H1 (cell line): ENCODE results near the gene ZFYVE1. TPM values are rescaled to one million over a fixed set of nuclear protein-coding genes. Genes with fewer than 3 reads are reported as not detected.

Experiments
- CTCF ChIA-PET: fragments of 300-600 bp; sonication (Branson Sonifier 250); formaldehyde crosslinking; loops from one replicate; lab custom pipeline; 2021; ENCODE audit not compliant: partially characterized antibody; lab: Charles Lee
- POLR2A ChIA-PET: fragments of 300-600 bp; sonication (Branson Sonifier 250); formaldehyde crosslinking; loops from one replicate; lab custom pipeline; 2021; ENCODE audit warnings: inconsistent platforms; ENCODE audit not compliant: partially characterized antibody; lab: Charles Lee
- DNase-seq, 2 experiments: peaks; one replicate each; pipeline versions ENCODE4 v3.0.0 to v3.0.0-alpha.2; 2010 to 2022; ENCODE audit warnings: low spot score in 2 of 2, low read depth in 1 of 2, mixed read lengths in 1 of 2
- FAIRE-seq: peaks from 2 replicates; lab custom pipeline; 2011; peaks lifted over from hg19 to GRCh38; lab: Jason Lieb, UNC
- H2AFZ ChIP-seq: 2 replicates; pipeline ENCODE4 v1.8.1; 2012; ENCODE audit warnings: low read length, inconsistent platforms
- H2AK5ac ChIP-seq: 2 replicates; pipeline ENCODE4 v1.6.1; 2013; ENCODE audit warnings: low read depth, low read length
- H2BK120ac ChIP-seq: replicated peaks from 2 replicates; pipeline ENCODE3; 2013; ENCODE audit warnings: low read depth, low read length, inconsistent platforms
- H2BK12ac ChIP-seq: 2 replicates; pipeline ENCODE4 v1.6.1; 2013; ENCODE audit warnings: low read depth, low read length
- H2BK15ac ChIP-seq: 2 replicates; pipeline ENCODE4 v1.6.1; 2013; ENCODE audit warnings: low read length
- H2BK20ac ChIP-seq: 2 replicates; pipeline ENCODE4 v1.6.1; 2013; ENCODE audit warnings: low read length
- H2BK5ac ChIP-seq: 2 replicates; pipeline ENCODE4 v1.6.1; 2013; ENCODE audit warnings: low read depth, low read length
- H3K14ac ChIP-seq: 2 replicates; pipeline ENCODE4 v1.6.1; 2013; ENCODE audit warnings: inconsistent platforms; ENCODE audit not compliant: insufficient read length
- H3K18ac ChIP-seq: 2 replicates; pipeline ENCODE4 v1.6.1; 2013; ENCODE audit warnings: low read length; ENCODE audit errors: extremely low read depth
- H3K23ac ChIP-seq: 2 replicates; pipeline ENCODE4 v1.6.1; 2013; ENCODE audit warnings: inconsistent platforms; ENCODE audit not compliant: insufficient read length
- H3K23me2 ChIP-seq: 2 replicates; pipeline ENCODE4 v1.6.1; 2013; ENCODE audit warnings: low read depth, low read length
- H3K27ac ChIP-seq: 2 replicates; pipeline ENCODE4 v1.6.1; 2011; ENCODE audit warnings: low read depth, low read length, inconsistent platforms
- H3K27me3 ChIP-seq, 4 experiments: replicated peaks in 1 of 4; 1 replicate in 1 of 4; 2 replicates in 3 of 4; pipeline versions ENCODE4 v1.6.1 to v1.8.1; 2011 to 2013; ENCODE audit warnings: low read length in 3 of 4, mild to moderate bottlenecking in 3 of 4, inconsistent platforms in 2 of 4, mixed read lengths in 2 of 4, moderate library complexity in 1 of 4; ENCODE audit not compliant: control insufficient read depth in 3 of 4, insufficient read depth in 3 of 4; ENCODE audit errors: extremely low read depth in 1 of 4
- H3K36me3 ChIP-seq, 4 experiments: 2 replicates each; pipeline versions ENCODE4 v1.6.1 to v1.8.1; 2011 to 2013; ENCODE audit warnings: mild to moderate bottlenecking in 4 of 4, low read length in 3 of 4, moderate library complexity in 2 of 4, control low read depth in 1 of 4, inconsistent platforms in 1 of 4; ENCODE audit not compliant: insufficient read depth in 4 of 4, control insufficient read depth in 2 of 4
- H3K4ac ChIP-seq: replicated peaks from 2 replicates; pipeline ENCODE3; 2013; ENCODE audit warnings: low read length, low read depth, mixed read lengths, inconsistent platforms; ENCODE audit not compliant: insufficient read length
- H3K4me1 ChIP-seq, 4 experiments: replicated peaks in 1 of 4; 1 replicate in 1 of 4; 2 replicates in 3 of 4; pipeline versions ENCODE4 v1.6.1 to v1.8.1; 2011 to 2013; ENCODE audit warnings: low read length in 3 of 4, inconsistent platforms in 2 of 4, mixed read lengths in 1 of 4; ENCODE audit not compliant: insufficient read depth in 4 of 4, control insufficient read depth in 3 of 4
- H3K4me2 ChIP-seq, 2 experiments: 2 replicates each; pipeline versions ENCODE4 v1.6.1 to v1.8.1; 2011 to 2013; ENCODE audit warnings: low read depth in 2 of 2, low read length in 2 of 2, control low read depth in 1 of 2, inconsistent platforms in 1 of 2, mild to moderate bottlenecking in 1 of 2; ENCODE audit not compliant: insufficient read depth in 1 of 2
- H3K4me3 ChIP-seq, 4 experiments: fragments of 200-600, 300-600 bp in 1 of 4; sonication (generic), shearing (Covaris generic), sonication (Bioruptor Twin) in 1 of 4; 2 replicates each; pipeline versions ENCODE4 v1.5.1 to v1.8.1; 2011 to 2016; ENCODE audit warnings: low read length in 4 of 4, low read depth in 3 of 4, control low read depth in 2 of 4, inconsistent platforms in 2 of 4, mild to moderate bottlenecking in 2 of 4, mixed read lengths in 1 of 4, moderate library complexity in 1 of 4; ENCODE audit not compliant: insufficient read depth in 2 of 4; ENCODE audit errors: extremely low read depth in 1 of 4
- H3K56ac ChIP-seq: replicated peaks from 2 replicates; pipeline ENCODE3; 2013; ENCODE audit warnings: low read depth, mild to moderate bottlenecking, mixed read lengths, low read length, inconsistent platforms; ENCODE audit not compliant: insufficient read length
- H3K79me1 ChIP-seq: 2 replicates; pipeline ENCODE4 v1.6.1; 2013; ENCODE audit warnings: low read depth, low read length, control low read depth
- H3K79me2 ChIP-seq, 2 experiments: 2 replicates each; pipeline versions ENCODE4 v1.6.1 to v1.8.1; 2012 to 2013; ENCODE audit warnings: low read length in 2 of 2, mild to moderate bottlenecking in 2 of 2, inconsistent platforms in 1 of 2; ENCODE audit not compliant: insufficient read depth in 2 of 2, control insufficient read depth in 1 of 2
- H3K9ac ChIP-seq, 4 experiments: replicated peaks in 1 of 4; 1 replicate in 1 of 4; 2 replicates in 3 of 4; pipeline versions ENCODE4 v1.6.1 to v1.8.1; 2011 to 2013; ENCODE audit warnings: low read depth in 3 of 4, low read length in 3 of 4, control low read depth in 2 of 4, mild to moderate bottlenecking in 2 of 4, moderate library complexity in 2 of 4, inconsistent platforms in 1 of 4; ENCODE audit errors: extremely low read depth in 1 of 4
- H3K9me3 ChIP-seq, 2 experiments: 2 replicates each; pipeline versions ENCODE4 v1.6.1 to v1.8.1; 2012 to 2013; ENCODE audit warnings: mild to moderate bottlenecking in 2 of 2, moderate library complexity in 2 of 2, control low read depth in 1 of 2, inconsistent platforms in 1 of 2, low read depth in 1 of 2, low read length in 1 of 2, mixed read lengths in 1 of 2; ENCODE audit not compliant: insufficient read depth in 2 of 2
- H4K20me1 ChIP-seq, 2 experiments: replicated peaks in 1 of 2; 2 replicates each; pipeline versions ENCODE3 to v1.8.1; 2011 to 2013; ENCODE audit warnings: inconsistent platforms in 2 of 2, low read length in 2 of 2, mild to moderate bottlenecking in 1 of 2; ENCODE audit not compliant: insufficient read depth in 2 of 2, control insufficient read depth in 1 of 2
- H4K5ac ChIP-seq: 2 replicates; pipeline ENCODE4 v1.6.1; 2013; ENCODE audit warnings: low read length, low read depth, mixed read lengths, inconsistent platforms; ENCODE audit not compliant: insufficient read length
- H4K8ac ChIP-seq: 2 replicates; pipeline ENCODE4 v1.8.0; 2013; ENCODE audit warnings: mild to moderate bottlenecking, moderate library complexity, low read length, inconsistent platforms; ENCODE audit not compliant: insufficient read depth; ENCODE audit errors: extremely low read depth
- H4K91ac ChIP-seq: replicated peaks from 2 replicates; pipeline ENCODE3; 2013; ENCODE audit warnings: low read length, mixed read lengths, inconsistent platforms; ENCODE audit not compliant: insufficient read length
- WGBS, 2 experiments: shearing (Covaris generic) in 1 of 2; methylation state at CpG; one replicate each; pipeline versions ENCODE4 v1.1.6 to v1.1.7; 2013 to 2015; ENCODE audit warnings: low lambda C conversion rate in 2 of 2, mixed read lengths in 2 of 2, inconsistent platforms in 1 of 2, low coverage in 1 of 2, missing lambda C conversion rate in 1 of 2; ENCODE audit not compliant: insufficient replicate concordance in 2 of 2, insufficient coverage in 1 of 2, insufficient read length in 1 of 2; ENCODE audit errors: extremely low coverage in 1 of 2, missing lambda C conversion rate in 1 of 2; 5-methylcytosine and 5-hydroxymethylcytosine counted together
- polyA plus RNA-seq, 7 experiments: library from polyadenylated mRNA; depleted of rRNA in 3 of 7; stranded (reverse) in 5 of 7; unstranded in 2 of 7; fragments of >200 nt in 5 of 7; fragments of 200-250 nt in 2 of 7; gene quantifications; 1 replicate in 5 of 7; 2 replicates in 1 of 7; 4 replicates in 1 of 7; pipeline versions ENCODE4 v1.2.1 to v1.2.3, GENCODE V29; 2011 to 2013; ENCODE audit warnings: missing spikeins in 2 of 7, mixed read lengths in 2 of 7
- total RNA-seq: library from RNA; stranded (reverse); fragmentation: NEBNext Ultra II Directional; extraction: Animal tissue kit (Norgen Biotek cat#: 25700); gene quantifications from 2 replicates; pipeline ENCODE4 v1.2.1, GENCODE V29; 2021

Gene ZFYVE1
- total and polyA plus RNA-seq, 2 of the 8 experiments (the other 6 are each of a cell fraction or from before 2014, with no cell fraction given), result 9.8 to 12.5 TPM

- no peaks in the 10 kb centered on the region for H3K9me3 ChIP-seq
- no peak overlapping the region for H2BK12ac ChIP-seq
- H2AFZ ChIP-seq, result no peak overlapping the region
- H3K4me1 ChIP-seq, result no peaks in the 10 kb centered on the region
- no peak overlapping the region for H3K27ac ChIP-seq
- H2BK120ac ChIP-seq, result no peak overlapping the region
- no peak overlapping the region for H3K4me2 ChIP-seq
- no peak overlapping the region for H3K18ac ChIP-seq
- no peaks in the 10 kb centered on the region for H3K79me1 ChIP-seq
- H2AK5ac ChIP-seq, result no peak overlapping the region
- H2BK15ac ChIP-seq, result no peak overlapping the region
- no peak overlapping the region for H3K9ac ChIP-seq
- H3K79me2 ChIP-seq, result no peaks in the 10 kb centered on the region
- H2BK20ac ChIP-seq, result no peak overlapping the region
- H3K56ac ChIP-seq, result no peak overlapping the region
- no peak overlapping the region for H4K5ac ChIP-seq
- ChIA-PET POLR2A (interaction anchor here (1.7 kb wide), 1 partner anchor 9 kb away, joined by 3 read pairs; no protein-coding TSS in a partner anchor), CTCF (no interaction called here)
- H4K8ac ChIP-seq, result no peak overlapping the region
- H4K20me1 ChIP-seq, result no peaks in the 10 kb centered on the region
- H3K14ac ChIP-seq, result no peak overlapping the region
- peaks cover 0 to 9% (median 3%) of the 10 kb centered on the region in 4 experiments; a peak in 2 of 8 replicates for H3K36me3 ChIP-seq
- H3K23me2 ChIP-seq, result no peaks in the 10 kb centered on the region
- H3K27me3 ChIP-seq, result no peaks in the 10 kb centered on the region
- FAIRE-seq (no peak), DNase-seq (no peak)
- no peak overlapping the region for H4K91ac ChIP-seq
- no peak overlapping the region for H3K4ac ChIP-seq
- no peak overlapping the region for H2BK5ac ChIP-seq
- 77% methylated on average over 6 of the region's 6 CpGs; no CpG with 5 or more reads in 1 of the 2 experiments for WGBS, 2 experiments
- no peak overlapping the region for H3K4me3 ChIP-seq
- no peak overlapping the region for H3K23ac ChIP-seq
Measured at GRCh38 chr14:72965249-72965648, 61.7 kb downstream of the ZFYVE1 start.
